Activated CD8-positive, alpha-beta memory T cell treated with anti-CD3 and anti-CD28 coated beads for 48 hours (primary cell): ENCODE measurements around the gene MBLAC1.

Experiments used
- DNase-seq, 3 experiments: peaks; one replicate each; pipeline ENCODE4 v3.0.0-alpha.2; 2020; ENCODE audit warnings: low read depth in 2 of 3, low spot score in 2 of 3

Gene MBLAC1

GRCh38 chr7:100095289-100095688, 31.5 kb upstream of the MBLAC1 start:
- DNase-seq: no peak

GRCh38 chr7:100095704-100096103, 31.1 kb upstream of the MBLAC1 start:
- DNase-seq: no peak

GRCh38 chr7:100098913-100099312, 27.9 kb upstream of the MBLAC1 start:
- DNase-seq: no peak

- no peak for DNase-seq
Observed at GRCh38 chr7:100099452-100099851, 27.3 kb upstream of the MBLAC1 start.

GRCh38 chr7:100100420-100101015, 26.2 kb upstream of the MBLAC1 start:
- DNase-seq: peak; percentile 70 to 82 (median 71)

- peak; percentile 91 to 98 (median 95) for DNase-seq
Observed at GRCh38 chr7:100101016-100101862, 25.5 kb upstream of the MBLAC1 start, which contains the start of the genes AP4M1 and MCM7. Gene AP4M1 (plus strand): TSS chr7:100101643. CDS start chr7:100101715, 72 bp downstream. Gene MCM7 (minus strand): TSS chr7:100101397. CDS start chr7:100101294, 103 bp downstream.

- no peak for DNase-seq
Observed at GRCh38 chr7:100102950-100103840, 23.6 kb upstream of the MBLAC1 start.

GRCh38 chr7:100105534-100105933, 21.2 kb upstream of the MBLAC1 start:
- DNase-seq: no peak

- no peak for DNase-seq
Observed at GRCh38 chr7:100106633-100107032, 20.1 kb upstream of the MBLAC1 start.

- DNase-seq: no peak
Observed at GRCh38 chr7:100107125-100107737, 19.5 kb upstream of the MBLAC1 start.

- DNase-seq: no peak
Observed at GRCh38 chr7:100107890-100108289, 18.9 kb upstream of the MBLAC1 start.

GRCh38 chr7:100109521-100110163, 17.1 kb upstream of the MBLAC1 start:
- no peak for DNase-seq

- DNase-seq: no peak
Observed at GRCh38 chr7:100111156-100111555, 15.6 kb upstream of the MBLAC1 start.

GRCh38 chr7:100111914-100112313, 14.9 kb upstream of the MBLAC1 start:
- DNase-seq: no peak

- DNase-seq: no peak
Observed at GRCh38 chr7:100115026-100115425, 11.7 kb upstream of the MBLAC1 start.

GRCh38 chr7:100118388-100119071, 8.2 kb upstream of the MBLAC1 start:
- DNase-seq: no peak

GRCh38 chr7:100119072-100119969, 7.4 kb upstream of the MBLAC1 start, which contains the start of the genes CNPY4 and TAF6:
Gene CNPY4 (plus strand): TSS chr7:100119634. CDS start chr7:100119745, 111 bp downstream.
Gene TAF6 (minus strand): TSS chr7:100119358. CDS start chr7:100114209, 5,149 bp downstream.
- peak; percentile 85 to 88 (median 87) for DNase-seq

- peak; percentile 40 to 43 (median 42) for DNase-seq
Observed at GRCh38 chr7:100119970-100120732, 6.6 kb upstream of the MBLAC1 start.
